DMS53 (cell line): Measurements from ENCODE around the gene RBCK1.

Experiments used
- DNase-seq: peaks from one replicate; lab custom pipeline; 2025; lab: John Stamatoyannopoulos, UW

The RBCK1 gene

GRCh38 chr20:399182-399707 is 8.9 kb upstream of the RBCK1 start:
- DNase-seq, result no peak

GRCh38 chr20:400128-400453 is 8.0 kb upstream of the RBCK1 start:
- DNase-seq, result no peak

- peak; percentile 53 for DNase-seq
Measured at GRCh38 chr20:400454-401275, 7.4 kb upstream of the RBCK1 start.

- DNase-seq, result peak; percentile 99
Measured at GRCh38 chr20:401682-402495, 6.2 kb upstream of the RBCK1 start.

- peak; percentile 62 for DNase-seq
Measured at GRCh38 chr20:402496-402885, 5.6 kb upstream of the RBCK1 start.

- DNase-seq, result no peak
Measured at GRCh38 chr20:402898-403581, 5.1 kb upstream of the RBCK1 start.

- no peak for DNase-seq
Measured at GRCh38 chr20:403582-403957, 4.5 kb upstream of the RBCK1 start.

GRCh38 chr20:404088-404487 is 4.0 kb upstream of the RBCK1 start:
- no peak for DNase-seq

GRCh38 chr20:406200-407132 is 1.6 kb upstream of the RBCK1 start:
- DNase-seq, result no peak

GRCh38 chr20:407133-407952 is 756 bp upstream of the RBCK1 start:
- DNase-seq, result peak; percentile 93

- peak; percentile 60 for DNase-seq
Measured at GRCh38 chr20:408843-409696, 971 bp downstream of the RBCK1 start.

- DNase-seq, result no peak
Measured at GRCh38 chr20:409697-410559, 1.8 kb downstream of the RBCK1 start.

GRCh38 chr20:412081-412480 is 4.0 kb downstream of the RBCK1 start:
- no peak for DNase-seq

- DNase-seq, result no peak
Measured at GRCh38 chr20:414161-414560, 6.1 kb downstream of the RBCK1 start.

- DNase-seq, result no peak
Measured at GRCh38 chr20:415820-416322, 7.8 kb downstream of the RBCK1 start.

GRCh38 chr20:416950-417800 is 9.1 kb downstream of the RBCK1 start:
- no peak for DNase-seq

GRCh38 chr20:417801-418342 is 9.8 kb downstream of the RBCK1 start:
- DNase-seq, result no peak
